ENCODE data around the gene ZBTB8B.

GRCh38 chr1:32427264-32427963, 37.5 kb upstream of the ZBTB8B start:
- TF ChIP-seq CTCF (IDR thresholded peaks at IDR 0.05) (no peak), POLR2A (IDR thresholded peaks at IDR 0.05) (no peak)
